SK-N-SH treated with all-trans-retinoic acid at 6 μM for 48 hours (cell line): ENCODE measurements around the gene LMO7.

Experiments used
- ARNTL ChIP-seq: fragments of 450-650 bp; formaldehyde crosslinking; IDR thresholded peaks from 2 replicates; pipeline ENCODE4 v1.5.0; 2020; ENCODE audit warnings: low read depth, mild to moderate bottlenecking, moderate library complexity, borderline replicate concordance
- ISL1 ChIP-seq: fragments of 250-450 bp; sonication (Bioruptor Pico); IDR thresholded peaks from 2 replicates; pipeline ENCODE4 v2.1.2; 2022; ENCODE audit warnings: mild to moderate bottlenecking, moderate library complexity
- PATZ1 ChIP-seq: fragments of 250-450 bp; sonication (Bioruptor Pico); IDR thresholded peaks from 2 replicates; pipeline ENCODE4 v1.8.0; 2020; ENCODE audit warnings: mild to moderate bottlenecking, moderate library complexity, borderline replicate concordance
- POU6F1 ChIP-seq: fragments of 250-450 bp; sonication (Bioruptor Pico); IDR thresholded peaks from 2 replicates; pipeline ENCODE4 v1.8.0; 2021; ENCODE audit warnings: low read depth, mild to moderate bottlenecking, moderate library complexity, borderline replicate concordance
- PPARA ChIP-seq: fragments of 250-450 bp; sonication (Bioruptor Pico); IDR thresholded peaks from 2 replicates; pipeline ENCODE4 v1.5.0; 2020; ENCODE audit warnings: mild to moderate bottlenecking, borderline replicate concordance
- RARB ChIP-seq: fragments of 250-450 bp; sonication (Bioruptor Pico); IDR thresholded peaks from 2 replicates; pipeline ENCODE4 v1.8.0; 2021; ENCODE audit warnings: mild to moderate bottlenecking, moderate library complexity
- ZC3H10 ChIP-seq: fragments of 250-450 bp; sonication (Bioruptor Pico); IDR thresholded peaks from 2 replicates; pipeline ENCODE4 v1.5.1; 2021; ENCODE audit warnings: mild to moderate bottlenecking, moderate library complexity
- ZFP3 ChIP-seq: fragments of 250-450 bp; sonication (Bioruptor Pico); IDR thresholded peaks from 2 replicates; pipeline ENCODE4 v1.5.0; 2020; ENCODE audit warnings: mild to moderate bottlenecking, moderate library complexity

GRCh38 chr13:75881109-75881775 lies 245.1 kb downstream of the LMO7 start:
- TF ChIP-seq ISL1 (CRISPR knock-in tag) (no peak), PPARA (CRISPR knock-in tag) (no peak), ARNTL (CRISPR knock-in tag) (no peak), ZFP3 (no peak), POU6F1 (CRISPR knock-in tag) (no peak), PATZ1 (no peak), RARB (CRISPR knock-in tag) (no peak), ZC3H10 (CRISPR knock-in tag) (no peak)
